Karpas-422 (cell line): Measurements from ENCODE around the gene BICC1. TPM values are rescaled to one million over a fixed set of nuclear protein-coding genes. Genes with fewer than 3 reads are reported as not detected.

Experiments
- DNase-seq: peaks from one replicate; pipeline ENCODE4 v3.0.0-alpha.2; 2015
- H2AFZ ChIP-seq: fragments of 200-600 bp; sonication (generic); 2 replicates; pipeline ENCODE4 v1.6.1; 2014; ENCODE audit warnings: antibody characterized with exemption, low read length, mixed read lengths
- H3K27ac ChIP-seq: fragments of 200-600 bp; sonication (generic); 2 replicates; pipeline ENCODE4 v1.5.1; 2014; ENCODE audit warnings: mild to moderate bottlenecking, low read length, moderate library complexity
- H3K27me3 ChIP-seq: fragments of 200-600 bp; sonication (generic); 2 replicates; pipeline ENCODE4 v1.6.1; 2014; ENCODE audit warnings: low read length, mixed read lengths
- H3K36me3 ChIP-seq: fragments of 200-600 bp; sonication (generic); 2 replicates; pipeline ENCODE4 v1.6.1; 2014; ENCODE audit warnings: low read length, mixed read lengths; ENCODE audit not compliant: insufficient read depth
- H3K4me1 ChIP-seq: fragments of 200-600 bp; sonication (generic); 2 replicates; pipeline ENCODE4 v1.6.1; 2014; ENCODE audit warnings: mild to moderate bottlenecking, low read length, mixed read lengths
- H3K4me2 ChIP-seq: fragments of 200-600 bp; sonication (generic); 2 replicates; pipeline ENCODE4 v1.6.1; 2014; ENCODE audit warnings: low read length, low read depth, mild to moderate bottlenecking; ENCODE audit not compliant: poor library complexity, severe bottlenecking
- H3K4me3 ChIP-seq: fragments of 200-600 bp; sonication (generic); 2 replicates; pipeline ENCODE4 v1.5.1; 2014; ENCODE audit warnings: mild to moderate bottlenecking, antibody characterized with exemption, low read length, mixed read lengths
- H3K79me2 ChIP-seq: fragments of 200-600 bp; sonication (generic); 2 replicates; pipeline ENCODE4 v1.6.1; 2014; ENCODE audit warnings: mild to moderate bottlenecking, low read length, mixed read lengths
- H3K9ac ChIP-seq: fragments of 200-600 bp; sonication (generic); 2 replicates; pipeline ENCODE4 v1.6.0; 2014; ENCODE audit warnings: low read length
- H3K9me2 ChIP-seq: fragments of 200-600 bp; sonication (generic), shearing (Covaris generic); replicated peaks from 2 replicates; pipeline ENCODE4 v1.6.0; 2014; ENCODE audit warnings: mild to moderate bottlenecking, low read length, moderate library complexity; ENCODE audit not compliant: insufficient read depth
- H3K9me3 ChIP-seq: fragments of 300-700, 200-600 bp; sonication (generic); 2 replicates; pipeline ENCODE4 v1.6.1; 2014; ENCODE audit warnings: low read length, mixed read lengths
- H4K20me1 ChIP-seq: fragments of 200-600 bp; sonication (generic); 2 replicates; pipeline ENCODE4 v1.6.1; 2014; ENCODE audit warnings: mild to moderate bottlenecking, antibody characterized with exemption, low read length, low read depth; ENCODE audit not compliant: insufficient read depth
- total RNA-seq: library from RNA; depleted of rRNA; stranded (reverse); fragments of >200 nt; shearing (Covaris generic); gene quantifications from 2 replicates; pipeline ENCODE4 v1.2.3, GENCODE V29; 2014; ENCODE audit warnings: low replicate concordance

Gene BICC1
- total RNA-seq, 1 experiment from 2014 or later, result not detected

GRCh38 chr10:58661902-58662301 lies 149.2 kb downstream of the BICC1 start:
- H3K9me3 ChIP-seq, result no peaks in the 10 kb centered on the region
- no peak overlapping the region for H3K4me3 ChIP-seq
- H4K20me1 ChIP-seq, result no peaks in the 10 kb centered on the region
- DNase-seq, result no peak
- no peaks in the 10 kb centered on the region for H3K9me2 ChIP-seq
- no peak overlapping the region for H3K9ac ChIP-seq
- H3K27ac ChIP-seq, result no peak overlapping the region
- no peaks in the 10 kb centered on the region for H3K36me3 ChIP-seq
- no peak overlapping the region for H2AFZ ChIP-seq
- no peak overlapping the region for H3K4me2 ChIP-seq
- no peaks in the 10 kb centered on the region for H3K79me2 ChIP-seq
- H3K4me1 ChIP-seq, result no peaks in the 10 kb centered on the region
- no peaks in the 10 kb centered on the region for H3K27me3 ChIP-seq

- Histone ChIP-seq H3K4me3 (no peak overlapping the region), H3K9me2 (no peaks in the 10 kb centered on the region), H3K9ac (no peak overlapping the region), H3K36me3 (no peaks in the 10 kb centered on the region), H3K4me2 (no peak overlapping the region), H3K27me3 (no peaks in the 10 kb centered on the region), H2AFZ (no peak overlapping the region), H3K27ac (no peak overlapping the region), H3K79me2 (no peaks in the 10 kb centered on the region), H3K9me3 (no peaks in the 10 kb centered on the region), H3K4me1 (no peaks in the 10 kb centered on the region), H4K20me1 (no peaks in the 10 kb centered on the region)
- no peak for DNase-seq
Observed at GRCh38 chr10:58662314-58662713, 149.6 kb downstream of the BICC1 start.

GRCh38 chr10:58665361-58665760 lies 152.7 kb downstream of the BICC1 start:
- no peak overlapping the region for H2AFZ ChIP-seq
- H4K20me1 ChIP-seq, result no peaks in the 10 kb centered on the region
- no peaks in the 10 kb centered on the region for H3K9me3 ChIP-seq
- DNase-seq, result no peak
- H3K9me2 ChIP-seq, result no peaks in the 10 kb centered on the region
- H3K4me1 ChIP-seq, result no peaks in the 10 kb centered on the region
- no peak overlapping the region for H3K4me3 ChIP-seq
- H3K27me3 ChIP-seq, result no peaks in the 10 kb centered on the region
- H3K36me3 ChIP-seq, result no peaks in the 10 kb centered on the region
- no peak overlapping the region for H3K9ac ChIP-seq
- H3K27ac ChIP-seq, result no peak overlapping the region
- H3K4me2 ChIP-seq, result no peak overlapping the region
- H3K79me2 ChIP-seq, result no peaks in the 10 kb centered on the region

DNA sequence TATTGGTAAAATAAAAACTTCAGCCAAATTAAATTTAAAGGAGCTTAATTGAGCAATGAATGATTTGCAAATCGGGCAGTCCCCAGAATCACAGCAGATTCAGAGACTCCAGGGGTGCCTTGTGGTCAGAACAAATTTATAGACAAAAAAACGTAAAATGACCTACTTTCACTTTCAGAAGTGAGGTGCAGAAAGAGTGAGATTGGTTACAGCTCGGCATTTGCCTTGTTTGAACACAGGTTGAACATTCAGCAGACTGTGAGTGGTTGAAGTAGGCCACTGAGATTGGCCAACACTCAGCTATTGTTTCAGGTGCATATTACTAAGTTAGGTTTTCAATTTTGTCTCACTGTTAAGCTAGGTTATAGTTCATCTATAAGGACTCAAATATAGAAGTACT lies 153.4 kb downstream of the BICC1 start:
- Histone ChIP-seq H3K9ac (no peak overlapping the region), H3K36me3 (no peaks in the 10 kb centered on the region)

DNA sequence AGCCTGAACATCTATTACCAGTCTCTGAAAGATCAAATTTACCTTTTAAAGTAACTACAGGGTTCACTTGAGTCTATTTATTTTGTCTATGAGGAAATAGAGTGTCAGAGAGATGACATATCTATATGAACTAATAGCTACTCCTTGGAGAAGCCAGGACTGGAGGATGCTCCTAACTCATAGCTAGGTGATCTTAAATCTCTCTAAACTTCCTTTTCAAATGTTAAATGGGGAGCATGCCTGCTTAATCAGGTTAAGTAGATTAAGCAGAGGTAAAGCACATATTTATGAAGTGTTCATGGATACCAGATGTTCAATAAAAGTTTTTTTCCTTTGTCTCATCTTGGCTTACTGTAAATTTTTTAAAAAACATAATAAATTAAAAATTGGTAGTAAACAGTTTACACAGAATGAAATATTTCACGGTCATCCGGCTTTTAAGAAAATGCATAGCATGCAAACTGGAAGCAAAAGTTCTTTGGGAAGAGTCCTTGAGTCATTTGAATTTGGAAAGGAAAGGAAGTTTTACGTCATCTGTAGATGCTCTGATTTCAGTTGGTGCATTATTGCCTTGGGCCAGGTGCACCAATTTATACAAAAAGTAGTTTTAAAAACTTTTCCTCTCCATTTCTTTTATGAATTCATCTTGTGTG lies 155.1 kb downstream of the BICC1 start:
- Histone ChIP-seq H3K79me2 (no peaks in the 10 kb centered on the region), H3K4me3 (no peak overlapping the region), H2AFZ (no peak overlapping the region), H4K20me1 (no peaks in the 10 kb centered on the region), H3K36me3 (no peaks in the 10 kb centered on the region), H3K27ac (no peak overlapping the region), H3K4me1 (no peaks in the 10 kb centered on the region), H3K9me3 (no peaks in the 10 kb centered on the region), H3K4me2 (no peak overlapping the region), H3K9me2 (no peaks in the 10 kb centered on the region), H3K27me3 (no peaks in the 10 kb centered on the region), H3K9ac (no peak overlapping the region)
- DNase-seq, result no peak

More for the DNA sequence above, 153.4 kb downstream of the BICC1 start:
- H3K9me2 ChIP-seq, result no peaks in the 10 kb centered on the region
- no peak overlapping the region for H3K4me3 ChIP-seq
- DNase-seq, result no peak
- H4K20me1 ChIP-seq, result no peaks in the 10 kb centered on the region
- no peaks in the 10 kb centered on the region for H3K9me3 ChIP-seq
- no peaks in the 10 kb centered on the region for H3K4me1 ChIP-seq
- no peaks in the 10 kb centered on the region for H3K27me3 ChIP-seq
- no peak overlapping the region for H3K27ac ChIP-seq
- H3K4me2 ChIP-seq, result no peak overlapping the region
- H3K79me2 ChIP-seq, result no peaks in the 10 kb centered on the region
- no peak overlapping the region for H2AFZ ChIP-seq

- H3K9ac ChIP-seq, result no peak overlapping the region
- H3K4me1 ChIP-seq, result no peaks in the 10 kb centered on the region
- H3K36me3 ChIP-seq, result no peaks in the 10 kb centered on the region
- no peak overlapping the region for H3K4me3 ChIP-seq
- H4K20me1 ChIP-seq, result no peaks in the 10 kb centered on the region
- no peaks in the 10 kb centered on the region for H3K9me3 ChIP-seq
- no peak for DNase-seq
- no peaks in the 10 kb centered on the region for H3K9me2 ChIP-seq
- H3K27ac ChIP-seq, result no peak overlapping the region
- H2AFZ ChIP-seq, result no peak overlapping the region
- no peaks in the 10 kb centered on the region for H3K27me3 ChIP-seq
- no peak overlapping the region for H3K4me2 ChIP-seq
- H3K79me2 ChIP-seq, result no peaks in the 10 kb centered on the region
Observed at GRCh38 chr10:58672845-58673244, 160.2 kb downstream of the BICC1 start.

- H3K27me3 ChIP-seq, result no peaks in the 10 kb centered on the region
- no peak for DNase-seq
- no peaks in the 10 kb centered on the region for H3K9me2 ChIP-seq
- no peak overlapping the region for H3K9ac ChIP-seq
- H3K27ac ChIP-seq, result no peak overlapping the region
- no peak overlapping the region for H2AFZ ChIP-seq
- no peaks in the 10 kb centered on the region for H3K79me2 ChIP-seq
- no peak overlapping the region for H3K4me3 ChIP-seq
- no peak overlapping the region for H3K4me2 ChIP-seq
- H4K20me1 ChIP-seq, result no peaks in the 10 kb centered on the region
- H3K4me1 ChIP-seq, result no peaks in the 10 kb centered on the region
- no peaks in the 10 kb centered on the region for H3K9me3 ChIP-seq
- H3K36me3 ChIP-seq, result no peaks in the 10 kb centered on the region
Observed at GRCh38 chr10:58674251-58674650, 161.6 kb downstream of the BICC1 start.

DNA sequence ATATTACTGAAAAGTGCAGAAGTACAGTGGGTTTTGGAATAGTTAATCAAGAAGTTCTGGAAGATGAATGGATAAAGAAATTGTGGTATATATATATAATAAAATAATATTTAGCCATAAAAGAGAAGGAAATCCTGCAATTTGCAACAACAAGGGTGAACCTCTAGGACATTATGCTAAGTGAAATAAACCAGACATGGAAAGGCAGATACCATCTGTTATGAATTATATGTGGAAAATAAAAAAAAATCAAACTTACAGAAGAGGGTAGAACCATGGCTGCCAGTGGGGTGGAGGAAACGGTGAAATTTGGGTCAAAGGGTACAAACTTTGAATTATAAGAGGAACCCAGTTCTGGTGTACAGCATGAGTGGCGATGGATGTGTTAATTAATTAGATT lies 162.6 kb downstream of the BICC1 start:
- H2AFZ ChIP-seq, result no peak overlapping the region
- no peaks in the 10 kb centered on the region for H3K79me2 ChIP-seq
- no peak overlapping the region for H3K27ac ChIP-seq
- H3K4me1 ChIP-seq, result no peaks in the 10 kb centered on the region
- no peaks in the 10 kb centered on the region for H4K20me1 ChIP-seq
- no peaks in the 10 kb centered on the region for H3K36me3 ChIP-seq
- no peak overlapping the region for H3K9ac ChIP-seq
- H3K9me2 ChIP-seq, result no peaks in the 10 kb centered on the region
- no peak overlapping the region for H3K4me2 ChIP-seq
- DNase-seq, result no peak
- no peaks in the 10 kb centered on the region for H3K9me3 ChIP-seq
- H3K4me3 ChIP-seq, result no peak overlapping the region
- H3K27me3 ChIP-seq, result no peaks in the 10 kb centered on the region
